NCI-H446 (cell line): Measurements from ENCODE around the gene MICAL3.
"Not testable (repeated sequence)": the region's sequence is repeated elsewhere in the genome, so short reads cannot be mapped to it uniquely, and the experiment has no call there.

Source experiments
- DNase-seq, 2 experiments: peaks; one replicate each; lab custom pipeline; 2025; lab: John Stamatoyannopoulos, UW

MICAL3 gene

GRCh38 chr22:18032455-18033101 is 8.2 kb upstream of the MICAL3 start:
- peak in 1 of 2 experiments; percentile 67 for DNase-seq

DNA sequence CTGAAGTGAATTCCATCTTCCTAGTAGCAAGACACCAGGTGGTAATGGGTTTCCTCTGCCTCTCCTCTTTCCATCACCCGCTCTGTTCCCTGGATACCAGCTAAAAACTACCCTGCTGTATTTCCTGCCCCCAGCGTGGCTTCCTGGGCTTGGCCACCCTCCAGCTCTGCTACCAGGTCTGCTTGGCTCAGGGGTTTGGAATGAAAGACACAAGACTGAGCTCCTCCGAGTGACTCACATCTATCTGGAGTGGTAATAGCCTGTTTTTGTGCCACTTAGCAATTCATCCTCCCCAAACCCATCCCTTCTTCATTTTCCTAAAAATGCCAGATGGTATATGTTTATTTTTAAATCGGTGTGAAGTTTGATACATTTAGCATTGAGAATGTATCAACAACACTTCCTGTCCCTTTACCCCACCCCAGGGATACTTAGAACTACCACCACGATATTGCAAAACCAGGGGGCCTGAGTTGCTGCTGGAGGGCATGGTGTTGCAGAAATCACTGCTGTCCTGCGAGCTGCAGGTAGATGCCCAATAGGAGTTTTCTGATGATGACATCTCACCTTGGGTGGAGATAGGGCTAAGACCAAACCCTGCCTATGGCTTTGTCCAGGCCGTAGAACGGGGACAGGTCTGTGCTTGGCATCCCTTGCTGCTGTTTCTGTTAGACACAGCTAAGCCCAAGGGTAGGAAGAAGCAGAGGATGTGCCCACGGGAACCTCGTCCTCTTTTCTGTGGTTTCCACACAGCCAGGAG is 7.5 kb upstream of the MICAL3 start:
- DNase-seq: peak; percentile 66 to 91

DNA sequence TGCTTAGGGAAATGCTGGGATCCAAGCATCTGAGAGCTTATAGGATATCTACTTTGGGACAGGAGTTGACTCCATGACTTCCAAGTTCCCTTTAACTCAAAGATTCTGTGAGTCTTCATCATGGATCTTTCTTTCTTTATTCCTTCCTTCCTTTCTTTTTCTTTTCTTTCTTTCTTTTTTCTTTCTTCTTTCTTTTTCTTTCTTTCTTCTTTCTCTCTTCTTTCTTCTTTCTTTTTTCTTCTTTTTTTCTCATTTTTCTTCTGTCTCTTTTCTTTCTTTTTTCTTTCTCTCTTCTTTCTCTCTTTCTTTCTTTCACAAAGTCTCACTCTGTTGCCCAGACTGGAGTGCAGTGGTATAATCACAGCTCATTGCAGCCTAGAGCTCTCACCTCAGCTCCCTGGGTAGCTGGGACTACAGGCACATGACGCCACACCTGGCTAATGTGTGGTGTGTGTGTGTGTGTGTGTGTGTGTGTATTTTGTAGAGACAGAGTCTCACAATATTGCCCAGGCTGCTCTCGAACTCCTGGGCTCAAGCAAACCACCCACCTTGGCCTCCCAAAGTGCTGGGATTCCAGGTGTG is 5.4 kb upstream of the MICAL3 start:
- DNase-seq: no peak

DNA sequence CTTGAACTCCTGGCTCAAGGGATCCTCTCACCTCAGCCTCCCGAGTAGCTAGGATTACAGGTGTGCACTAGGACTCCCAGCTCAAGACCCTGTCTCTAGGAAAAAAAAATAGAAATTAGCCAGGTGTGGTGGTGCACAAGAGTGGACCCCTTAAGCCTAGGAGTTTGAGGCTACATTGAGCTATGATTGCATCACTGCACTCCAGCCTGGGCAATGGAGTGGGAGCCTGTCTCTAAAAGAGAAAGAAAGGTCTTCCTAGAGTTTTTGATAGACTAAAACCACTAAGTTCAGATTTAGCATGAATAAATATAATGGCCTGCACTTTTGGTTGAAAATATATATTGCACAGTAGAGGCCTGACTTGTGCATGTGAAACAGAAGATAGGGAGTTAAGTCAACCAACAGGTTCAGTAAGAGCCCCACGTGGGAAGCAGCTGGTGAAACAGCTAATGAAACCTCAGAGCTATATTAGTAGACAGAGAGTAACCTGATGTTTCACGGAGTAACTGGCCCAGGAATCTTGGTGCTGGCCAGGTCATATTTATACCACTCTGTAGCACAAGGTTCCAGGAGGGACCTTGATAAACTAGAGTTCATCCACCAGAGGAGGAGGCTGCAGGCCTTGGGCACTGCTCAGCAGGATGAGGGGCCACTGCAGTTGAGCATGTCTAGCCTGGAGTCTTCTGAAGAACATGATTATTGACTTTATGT is 4.6 kb upstream of the MICAL3 start:
- DNase-seq: no peak

GRCh38 chr22:18025898-18026297 is 1.5 kb upstream of the MICAL3 start:
- not testable (repeated sequence) for DNase-seq

DNA sequence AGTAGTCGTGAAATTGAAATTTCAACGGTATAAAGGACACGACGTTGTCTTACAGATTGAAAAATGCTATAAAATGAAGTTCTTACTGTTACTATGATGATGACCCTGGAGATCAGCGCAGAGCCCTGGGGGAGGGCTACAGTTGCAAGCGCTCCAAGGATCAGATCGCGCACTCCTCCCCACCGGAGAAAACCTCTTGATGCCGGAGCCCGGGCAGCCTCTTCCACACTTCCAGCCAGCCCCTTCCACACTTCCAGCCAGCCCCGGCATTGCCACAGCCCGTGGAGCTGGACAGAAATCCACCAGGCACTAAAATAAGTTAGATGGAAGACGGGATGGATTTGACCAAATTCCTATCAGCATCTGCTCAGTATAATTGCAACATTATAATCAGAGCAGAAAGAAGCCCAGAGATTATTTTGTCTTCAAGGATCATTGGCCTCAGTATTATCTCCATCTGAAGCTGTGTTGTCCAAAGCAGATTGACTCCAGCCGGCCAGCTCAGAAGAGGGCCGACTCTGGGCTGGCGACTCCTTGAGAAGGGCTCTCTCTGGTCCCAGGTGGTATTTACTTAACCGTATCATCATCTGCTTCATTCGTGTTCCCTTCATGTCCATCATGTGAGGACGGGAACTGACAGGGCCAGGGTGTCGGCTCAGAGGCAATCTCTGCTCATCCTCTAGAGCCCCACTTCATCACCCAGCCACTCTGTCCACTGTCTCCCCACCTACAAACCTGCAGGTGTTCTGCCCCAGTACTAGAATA is 777 bp upstream of the MICAL3 start:
- no peak for DNase-seq

DNA sequence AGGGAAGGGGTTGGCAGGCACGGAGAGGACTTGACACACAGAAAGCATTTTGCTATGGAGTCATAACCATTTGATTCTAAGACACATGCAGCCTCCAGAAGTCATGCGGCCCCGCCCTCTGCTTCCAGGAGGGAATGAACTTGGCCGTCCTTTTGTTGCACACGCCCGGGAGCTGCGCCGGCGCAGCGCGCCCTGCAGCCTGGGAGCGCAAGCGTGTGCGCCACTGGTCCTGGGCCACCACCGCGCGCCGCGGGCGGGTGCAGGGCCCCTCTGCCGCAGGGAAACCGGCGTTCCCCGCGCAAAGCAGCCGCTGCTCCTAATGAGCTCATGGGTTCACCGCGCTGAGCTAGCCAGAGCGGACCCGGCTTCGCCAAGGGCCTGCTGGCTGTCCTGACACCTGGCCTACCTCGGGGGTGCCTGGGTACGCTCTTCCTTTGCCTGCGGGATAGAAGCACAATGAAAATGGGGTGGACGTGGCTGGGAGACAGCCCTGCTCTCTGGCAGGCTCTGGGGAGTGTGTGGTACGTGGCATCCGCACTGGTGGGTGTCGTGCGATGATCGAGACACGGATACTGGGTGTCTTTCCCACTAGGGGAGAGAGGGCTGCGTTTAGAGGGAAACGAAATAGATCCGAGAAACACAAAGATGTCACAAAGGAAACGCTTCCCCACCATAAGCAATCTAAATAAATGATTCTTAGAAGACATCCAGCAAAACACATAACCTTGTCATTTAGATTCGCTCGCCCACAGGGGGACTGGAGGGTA is 669 bp downstream of the MICAL3 start:
- peak; percentile 77 to 91 for DNase-seq

DNA sequence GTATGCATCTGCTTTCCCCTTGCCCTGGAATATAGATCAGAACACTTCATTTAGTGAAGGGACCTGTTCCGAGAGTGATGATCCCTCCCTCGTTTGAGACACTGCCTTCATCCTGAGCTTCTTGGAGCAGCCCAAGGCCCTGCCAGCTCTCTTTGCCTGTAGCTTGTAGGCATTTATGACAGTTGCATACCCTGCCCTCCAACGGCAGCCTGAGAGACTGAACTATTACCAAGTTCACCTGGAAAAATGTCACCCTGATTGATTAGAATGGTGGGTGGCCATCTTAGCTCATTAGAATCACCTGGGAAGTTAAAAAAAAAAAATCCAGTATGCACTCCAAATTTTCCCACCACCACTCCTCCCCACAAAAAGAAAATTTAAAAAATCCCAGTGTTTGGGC is 1.5 kb downstream of the MICAL3 start:
- no peak for DNase-seq

DNA sequence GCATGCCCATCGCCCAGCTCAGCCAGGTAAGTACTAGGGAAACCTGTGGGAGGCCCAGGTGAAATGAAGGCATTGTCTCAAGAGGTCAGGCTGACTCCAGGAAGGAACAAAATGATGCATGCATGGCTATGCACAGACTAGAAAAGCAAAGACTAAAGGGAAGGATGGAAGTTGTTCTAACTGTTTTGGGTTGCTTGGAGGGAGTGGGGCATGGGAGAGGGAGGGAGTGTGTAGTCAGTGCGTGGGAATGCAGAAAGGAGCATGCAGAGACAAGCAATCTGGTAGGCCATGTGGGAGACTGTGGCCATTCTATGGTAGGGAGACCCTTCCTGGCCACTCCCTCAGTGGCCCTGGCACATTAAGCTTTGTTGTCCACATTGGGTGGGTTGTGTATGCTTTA is 2.9 kb downstream of the MICAL3 start:
- DNase-seq: no peak

DNA sequence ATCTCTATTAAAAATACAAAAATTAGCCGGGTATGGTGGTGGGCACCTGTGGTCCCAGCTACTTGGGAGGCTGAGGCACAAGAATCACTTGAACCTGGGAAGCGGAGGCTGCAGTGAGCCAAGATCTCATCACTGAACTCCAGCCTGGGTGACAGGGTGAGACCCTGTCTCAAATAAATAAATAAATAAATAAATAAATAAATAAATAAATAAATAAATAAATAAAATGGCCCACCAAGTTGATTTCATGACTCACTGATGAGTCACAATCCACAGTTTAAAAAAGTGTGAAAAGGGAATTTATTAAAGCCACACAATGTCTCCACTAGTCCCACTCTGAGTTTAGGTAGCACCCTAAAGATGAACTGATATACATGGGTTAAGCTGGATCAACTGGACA is 3.6 kb downstream of the MICAL3 start:
- not testable (repeated sequence) for DNase-seq

DNA sequence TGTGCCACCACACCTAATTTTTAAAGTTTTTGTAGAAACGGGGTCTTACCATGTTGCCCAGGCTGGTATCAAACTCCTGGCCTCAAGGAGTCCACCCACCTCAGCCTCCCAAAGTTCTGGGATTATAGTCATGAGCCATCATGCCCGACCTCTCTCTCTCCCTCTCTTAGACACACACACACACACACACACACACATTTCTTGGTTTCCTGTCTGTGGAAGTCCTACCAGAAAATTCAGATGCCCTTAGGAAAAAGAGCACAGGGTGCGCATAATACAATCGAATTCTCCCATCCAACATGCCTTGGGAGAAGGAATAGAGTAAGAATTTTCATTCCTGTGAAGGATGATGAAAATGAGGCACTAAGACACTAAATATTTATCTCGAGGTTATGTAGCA is 10.4 kb downstream of the MICAL3 start:
- DNase-seq: no peak

DNA sequence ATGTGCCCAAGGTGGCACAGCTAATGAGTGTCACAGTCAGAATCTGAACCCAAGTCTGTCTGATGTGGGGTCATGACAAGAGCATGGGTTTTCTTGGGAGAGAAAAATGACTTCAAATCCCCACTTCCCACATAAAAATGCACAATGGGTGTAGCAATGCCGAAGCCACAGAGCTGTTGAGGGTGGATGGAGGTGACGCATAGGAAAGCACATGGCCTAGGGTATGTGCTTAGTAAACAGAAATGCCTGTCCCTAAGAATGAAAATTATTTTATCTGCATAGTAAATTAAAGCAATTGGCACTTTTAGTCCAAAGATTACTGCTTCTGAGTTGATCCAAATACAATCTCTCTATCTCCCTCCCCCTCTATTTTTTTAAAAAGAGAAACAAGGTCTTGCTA is 10.9 kb downstream of the MICAL3 start:
- no peak for DNase-seq

GRCh38 chr22:18012531-18012930 is 11.8 kb downstream of the MICAL3 start:
- DNase-seq: no peak

- no peak for DNase-seq
Observed at GRCh38 chr22:18010266-18010665, 14.1 kb downstream of the MICAL3 start.

GRCh38 chr22:18008136-18008535 is 16.2 kb downstream of the MICAL3 start:
- no peak for DNase-seq

GRCh38 chr22:18005201-18005926 is 19.0 kb downstream of the MICAL3 start:
- no peak for DNase-seq

DNA sequence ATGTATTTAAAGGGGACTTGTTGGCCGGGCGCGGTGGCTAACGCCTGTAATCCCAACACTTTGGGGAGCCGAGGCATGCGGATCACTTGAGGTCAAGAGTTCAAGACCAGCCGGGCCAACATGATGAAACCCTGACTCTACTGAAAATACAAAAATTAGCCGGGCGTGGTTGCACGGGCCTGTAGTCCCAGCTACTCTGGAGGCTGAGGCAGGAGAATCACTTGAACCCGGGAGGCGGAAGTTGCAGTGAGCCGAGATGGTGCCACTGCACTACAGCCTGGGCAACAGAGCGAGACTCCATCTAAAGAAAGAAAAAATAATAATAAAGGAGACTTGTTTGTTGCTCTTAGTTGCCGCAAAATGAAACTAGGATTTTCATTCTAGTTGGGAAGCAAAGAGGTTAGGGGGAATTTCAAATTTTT is 22.5 kb downstream of the MICAL3 start:
- DNase-seq: not testable (repeated sequence)

- DNase-seq: peak; percentile 97 to 98
Observed at GRCh38 chr22:18001040-18001893, 23.1 kb downstream of the MICAL3 start.

- DNase-seq: peak in 1 of 2 experiments; percentile 41
Observed at GRCh38 chr22:18000441-18001039, 23.8 kb downstream of the MICAL3 start.
